ENCODE data around the gene ARID1B.

Gene ARID1B

GRCh38 chr6:157200117-157200516, 422.9 kb downstream of the ARID1B start:
- no peak overlapping the region for H3K9ac ChIP-seq (ENCODE audit: low read depth, low read length)
- ATAC-seq (ENCODE audit: insufficient read depth, low read depth), result no peak
- H3K4me1 ChIP-seq (ENCODE audit: insufficient read depth, low read length), result peaks cover 17% of the 10 kb centered on the region
- no peak overlapping the region for H2AFZ ChIP-seq (ENCODE audit: low read depth, low read length)
- TF ChIP-seq, protein P1, sequence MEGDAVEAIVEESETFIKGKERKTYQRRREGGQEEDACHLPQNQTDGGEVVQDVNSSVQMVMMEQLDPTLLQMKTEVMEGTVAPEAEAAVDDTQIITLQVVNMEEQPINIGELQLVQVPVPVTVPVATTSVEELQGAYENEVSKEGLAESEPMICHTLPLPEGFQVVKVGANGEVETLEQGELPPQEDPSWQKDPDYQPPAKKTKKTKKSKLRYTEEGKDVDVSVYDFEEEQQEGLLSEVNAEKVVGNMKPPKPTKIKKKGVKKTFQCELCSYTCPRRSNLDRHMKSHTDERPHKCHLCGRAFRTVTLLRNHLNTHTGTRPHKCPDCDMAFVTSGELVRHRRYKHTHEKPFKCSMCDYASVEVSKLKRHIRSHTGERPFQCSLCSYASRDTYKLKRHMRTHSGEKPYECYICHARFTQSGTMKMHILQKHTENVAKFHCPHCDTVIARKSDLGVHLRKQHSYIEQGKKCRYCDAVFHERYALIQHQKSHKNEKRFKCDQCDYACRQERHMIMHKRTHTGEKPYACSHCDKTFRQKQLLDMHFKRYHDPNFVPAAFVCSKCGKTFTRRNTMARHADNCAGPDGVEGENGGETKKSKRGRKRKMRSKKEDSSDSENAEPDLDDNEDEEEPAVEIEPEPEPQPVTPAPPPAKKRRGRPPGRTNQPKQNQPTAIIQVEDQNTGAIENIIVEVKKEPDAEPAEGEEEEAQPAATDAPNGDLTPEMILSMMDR (IDR thresholded peaks at IDR 0.05; ENCODE audit: borderline replicate concordance, extremely low read depth, low read length, poor library complexity, severe bottlenecking), result no peak
- TF ChIP-seq EZH2 (IDR thresholded peaks at IDR 0.05; ENCODE audit: borderline replicate concordance, low read depth, low read length, severe bottlenecking), result no peak
- no peaks in the 10 kb centered on the region for H3K27me3 ChIP-seq (ENCODE audit: insufficient read depth, low read length, poor library complexity)
- H3K4me2 ChIP-seq (ENCODE audit: insufficient read depth, low read length), result no peak overlapping the region
- H3K79me2 ChIP-seq (ENCODE audit: insufficient read depth, low read length), result no peaks in the 10 kb centered on the region
- H4K20me1 ChIP-seq (ENCODE audit: insufficient read depth, low read length), result peaks cover 6% of the 10 kb centered on the region; the same call in 1 of the 2 replicates
- DNase-seq, result no peak
- peaks cover 92% of the 10 kb centered on the region for H3K36me3 ChIP-seq (ENCODE audit: insufficient read depth, low read length)
- no peak overlapping the region for H3K4me3 ChIP-seq (ENCODE audit: low read depth in 1 of 2, low read length in 2 of 2)
- no peak overlapping the region for H3K27ac ChIP-seq (ENCODE audit: low read length)
- no peaks in the 10 kb centered on the region for H3K9me3 ChIP-seq (ENCODE audit: insufficient read depth, low read length, severe bottlenecking)

GRCh38 chr6:157200611-157201010, 423.4 kb downstream of the ARID1B start:
- no peak for TF ChIP-seq EZH2 (IDR thresholded peaks at IDR 0.05; ENCODE audit: borderline replicate concordance, low read depth, low read length, severe bottlenecking)
- no peak overlapping the region for H3K4me2 ChIP-seq (ENCODE audit: insufficient read depth, low read length)
- H3K9me3 ChIP-seq (ENCODE audit: insufficient read depth, low read length, severe bottlenecking), result no peaks in the 10 kb centered on the region
- H2AFZ ChIP-seq (ENCODE audit: low read depth, low read length), result no peak overlapping the region
- peaks cover 17% of the 10 kb centered on the region for H3K4me1 ChIP-seq (ENCODE audit: insufficient read depth, low read length)
- H3K27ac ChIP-seq (ENCODE audit: low read length), result no peak overlapping the region
- H3K79me2 ChIP-seq (ENCODE audit: insufficient read depth, low read length), result no peaks in the 10 kb centered on the region
- no peak for ATAC-seq (ENCODE audit: insufficient read depth, low read depth)
- no peak overlapping the region for H3K4me3 ChIP-seq (ENCODE audit: low read depth in 1 of 2, low read length in 2 of 2)
- H3K27me3 ChIP-seq (ENCODE audit: insufficient read depth, low read length, poor library complexity), result no peaks in the 10 kb centered on the region
- peaks cover 6% of the 10 kb centered on the region; the same call in 1 of the 2 replicates for H4K20me1 ChIP-seq (ENCODE audit: insufficient read depth, low read length)
- no peak overlapping the region for H3K9ac ChIP-seq (ENCODE audit: low read depth, low read length)
- peaks cover 92% of the 10 kb centered on the region for H3K36me3 ChIP-seq (ENCODE audit: insufficient read depth, low read length)
- DNase-seq, result no peak

DNA sequence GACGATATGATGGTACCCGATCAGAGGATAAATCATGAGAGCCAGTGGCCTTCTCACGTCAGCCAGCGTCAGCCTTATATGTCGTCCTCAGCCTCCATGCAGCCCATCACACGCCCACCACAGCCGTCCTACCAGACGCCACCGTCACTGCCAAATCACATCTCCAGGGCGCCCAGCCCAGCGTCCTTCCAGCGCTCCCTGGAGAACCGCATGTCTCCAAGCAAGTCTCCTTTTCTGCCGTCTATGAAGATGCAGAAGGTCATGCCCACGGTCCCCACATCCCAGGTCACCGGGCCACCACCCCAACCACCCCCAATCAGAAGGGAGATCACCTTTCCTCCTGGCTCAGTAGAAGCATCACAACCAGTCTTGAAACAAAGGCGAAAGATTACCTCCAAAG, 423.9 kb downstream of the ARID1B start:
- Histone ChIP-seq H2AFZ (ENCODE audit: low read depth, low read length) (no peak overlapping the region), H3K27ac (ENCODE audit: low read length) (no peak overlapping the region), H4K20me1 (ENCODE audit: insufficient read depth, low read length) (peaks cover 6% of the 10 kb centered on the region; the same call in 1 of the 2 replicates), H3K79me2 (ENCODE audit: insufficient read depth, low read length) (no peaks in the 10 kb centered on the region), H3K9ac (ENCODE audit: low read depth, low read length) (no peak overlapping the region), H3K4me2 (ENCODE audit: insufficient read depth, low read length) (no peak overlapping the region), H3K9me3 (ENCODE audit: insufficient read depth, low read length, severe bottlenecking) (no peaks in the 10 kb centered on the region), H3K36me3 (ENCODE audit: insufficient read depth, low read length) (peaks cover 92% of the 10 kb centered on the region), H3K27me3 (ENCODE audit: insufficient read depth, low read length, poor library complexity) (no peaks in the 10 kb centered on the region), H3K4me3 (ENCODE audit: low read depth in 1 of 2, low read length in 2 of 2) (no peak overlapping the region), H3K4me1 (ENCODE audit: insufficient read depth, low read length) (peaks cover 17% of the 10 kb centered on the region)
- TF ChIP-seq EZH2 (IDR thresholded peaks at IDR 0.05; ENCODE audit: borderline replicate concordance, low read depth, low read length, severe bottlenecking), result no peak
- TF ChIP-seq, protein P1 (IDR thresholded peaks at IDR 0.05; ENCODE audit: borderline replicate concordance, extremely low read depth, low read length, poor library complexity, severe bottlenecking), result no peak
- ATAC-seq (ENCODE audit: insufficient read depth, low read depth), result no peak
- no peak for DNase-seq

GRCh38 chr6:157203312-157203744, 426.1 kb downstream of the ARID1B start:
- Histone ChIP-seq H3K4me2 (ENCODE audit: insufficient read depth, low read length) (no peak overlapping the region), H3K4me3 (ENCODE audit: low read depth in 1 of 2, low read length in 2 of 2) (no peak overlapping the region), H4K20me1 (ENCODE audit: insufficient read depth, low read length) (peaks cover 4% of the 10 kb centered on the region), H3K36me3 (ENCODE audit: insufficient read depth, low read length) (peaks cover 91% of the 10 kb centered on the region), H3K9ac (ENCODE audit: low read depth, low read length) (no peak overlapping the region), H2AFZ (ENCODE audit: low read depth, low read length) (no peak overlapping the region), H3K9me3 (ENCODE audit: insufficient read depth, low read length, severe bottlenecking) (no peaks in the 10 kb centered on the region), H3K4me1 (ENCODE audit: insufficient read depth, low read length) (no peaks in the 10 kb centered on the region), H3K27me3 (ENCODE audit: insufficient read depth, low read length, poor library complexity) (no peaks in the 10 kb centered on the region), H3K79me2 (ENCODE audit: insufficient read depth, low read length) (no peaks in the 10 kb centered on the region), H3K27ac (ENCODE audit: low read length) (no peak overlapping the region)
- ATAC-seq (ENCODE audit: insufficient read depth, low read depth), result no peak
- TF ChIP-seq, protein P1 (IDR thresholded peaks at IDR 0.05; ENCODE audit: borderline replicate concordance, extremely low read depth, low read length, poor library complexity, severe bottlenecking), result no peak
- TF ChIP-seq EZH2 (IDR thresholded peaks at IDR 0.05; ENCODE audit: borderline replicate concordance, low read depth, low read length, severe bottlenecking), result no peak
- no peak for DNase-seq

All from DND-41 (cell line).